ENCODE measurements around the gene TMEM132C. TPM values are rescaled to one million over a fixed set of nuclear protein-coding genes. Genes with fewer than 3 reads are reported as not detected.

TMEM132C gene
- total and polyA plus RNA-seq, 2 of the 13 experiments (the other 11 are each of a cell fraction or from before 2014, with no cell fraction given) = not detected

DNA sequence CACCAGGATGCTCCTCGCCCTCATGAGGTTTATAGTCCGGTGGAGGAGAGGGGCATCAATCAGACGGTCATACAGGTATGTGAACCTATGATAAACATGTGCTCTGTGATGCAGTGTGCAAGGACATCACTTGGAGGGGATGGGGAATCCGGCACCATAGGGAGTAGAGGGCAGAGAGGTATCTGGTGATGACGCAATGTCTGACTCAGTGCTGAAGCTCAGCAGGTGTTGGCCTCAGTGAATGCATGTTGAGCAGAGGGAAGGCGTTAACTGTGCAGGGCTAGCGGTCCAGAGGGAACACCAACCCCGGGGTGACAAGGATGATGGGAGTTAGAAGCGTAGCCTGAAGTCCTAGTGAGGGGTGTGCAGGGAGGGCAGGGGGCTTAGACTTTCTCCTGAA, 200.9 kb downstream of the TMEM132C start:
- POLR2A ChIA-PET = no interaction called here
- no peak for FAIRE-seq
- no peak overlapping the region for H3K9ac ChIP-seq (ENCODE audit: insufficient read depth, low read depth, low read length)

More for the DNA sequence above, 200.9 kb downstream of the TMEM132C start:
- in situ Hi-C loops (cut with HindIII; ENCODE audit: extremely low pct_ligation_motif_present, low pct_unique_long_range_greater_than_20kb) (no loop called here), intact Hi-C loops (cut with micrococcal nuclease; ENCODE audit: unreplicated experiment) (no loop called here)
- no peak for ATAC-seq
- Histone ChIP-seq H3K36me3 (replicated peaks in 1 of 2; ENCODE audit: control insufficient read depth in 1 of 2, insufficient read depth in 2 of 2, low read length in 2 of 2) (no peaks in the 10 kb centered on the region), H3K4me1 (ENCODE audit: insufficient read depth, low read length) (no peaks in the 10 kb centered on the region), H3K27me3 (ENCODE audit: control insufficient read depth in 1 of 2, insufficient read depth in 2 of 2, low read length in 2 of 2) (0 out of 5 replicates have a peak, but pooled peaks cover 0 to 4% of the 10 kb centered on the region in 2 experiments), H4K20me1 (ENCODE audit: insufficient read depth, low read length) (no peaks in the 10 kb centered on the region), H3K79me2 (ENCODE audit: insufficient read depth, low read length) (no peaks in the 10 kb centered on the region), H2AFZ (ENCODE audit: low read length) (no peak overlapping the region), H3K27ac (ENCODE audit: extremely low read length, insufficient read depth, low read length) (no peak overlapping the region), H3K4me3 (replicated peaks in 1 of 3; ENCODE audit: insufficient read depth in 1 of 3, low read depth in 2 of 3, low read length in 3 of 3) (no peak overlapping the region), H3K9me3 (ENCODE audit: low read length) (no peaks in the 10 kb centered on the region), H3K4me2 (ENCODE audit: low read depth, low read length) (no peak overlapping the region)
- no peak for DNase-seq (ENCODE audit: low spot score)
- TF ChIP-seq CEBPB (IDR thresholded peaks at IDR 0.05; ENCODE audit: borderline replicate concordance, low read depth, low read length) (peak; percentile 69; the same call in 1 of the 2 replicates), ATF7 (IDR thresholded peaks at IDR 0.05) (peak; percentile 69), ATF7 (CRISPR knock-in tag; IDR thresholded peaks at IDR 0.05) (no peak), CBFB (CRISPR knock-in tag; IDR thresholded peaks at IDR 0.05) (no peak), TCF7 (IDR thresholded peaks at IDR 0.05; ENCODE audit: low read depth) (no peak), NRL (CRISPR knock-in tag; IDR thresholded peaks at IDR 0.05; ENCODE audit: borderline replicate concordance) (no peak), SMC3 (IDR thresholded peaks at IDR 0.05; ENCODE audit: low read length) (no peak)
- TF ChIP-seq, protein P1, sequence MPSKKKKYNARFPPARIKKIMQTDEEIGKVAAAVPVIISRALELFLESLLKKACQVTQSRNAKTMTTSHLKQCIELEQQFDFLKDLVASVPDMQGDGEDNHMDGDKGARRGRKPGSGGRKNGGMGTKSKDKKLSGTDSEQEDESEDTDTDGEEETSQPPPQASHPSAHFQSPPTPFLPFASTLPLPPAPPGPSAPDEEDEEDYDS (CRISPR knock-in tag; IDR thresholded peaks at IDR 0.05) = no peak
- TF ChIP-seq, protein P2, sequence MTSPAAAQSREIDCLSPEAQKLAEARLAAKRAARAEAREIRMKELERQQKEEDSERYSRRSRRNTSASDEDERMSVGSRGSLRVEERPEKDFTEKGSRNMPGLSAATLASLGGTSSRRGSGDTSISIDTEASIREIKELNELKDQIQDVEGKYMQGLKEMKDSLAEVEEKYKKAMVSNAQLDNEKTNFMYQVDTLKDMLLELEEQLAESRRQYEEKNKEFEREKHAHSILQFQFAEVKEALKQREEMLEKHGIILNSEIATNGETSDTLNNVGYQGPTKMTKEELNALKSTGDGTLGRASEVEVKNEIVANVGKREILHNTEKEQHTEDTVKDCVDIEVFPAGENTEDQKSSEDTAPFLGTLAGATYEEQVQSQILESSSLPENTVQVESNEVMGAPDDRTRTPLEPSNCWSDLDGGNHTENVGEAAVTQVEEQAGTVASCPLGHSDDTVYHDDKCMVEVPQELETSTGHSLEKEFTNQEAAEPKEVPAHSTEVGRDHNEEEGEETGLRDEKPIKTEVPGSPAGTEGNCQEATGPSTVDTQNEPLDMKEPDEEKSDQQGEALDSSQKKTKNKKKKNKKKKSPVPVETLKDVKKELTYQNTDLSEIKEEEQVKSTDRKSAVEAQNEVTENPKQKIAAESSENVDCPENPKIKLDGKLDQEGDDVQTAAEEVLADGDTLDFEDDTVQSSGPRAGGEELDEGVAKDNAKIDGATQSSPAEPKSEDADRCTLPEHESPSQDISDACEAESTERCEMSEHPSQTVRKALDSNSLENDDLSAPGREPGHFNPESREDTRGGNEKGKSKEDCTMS (CRISPR knock-in tag; conservative IDR thresholded peaks at IDR 0.05) = no peak
- TF ChIP-seq, protein P3, sequence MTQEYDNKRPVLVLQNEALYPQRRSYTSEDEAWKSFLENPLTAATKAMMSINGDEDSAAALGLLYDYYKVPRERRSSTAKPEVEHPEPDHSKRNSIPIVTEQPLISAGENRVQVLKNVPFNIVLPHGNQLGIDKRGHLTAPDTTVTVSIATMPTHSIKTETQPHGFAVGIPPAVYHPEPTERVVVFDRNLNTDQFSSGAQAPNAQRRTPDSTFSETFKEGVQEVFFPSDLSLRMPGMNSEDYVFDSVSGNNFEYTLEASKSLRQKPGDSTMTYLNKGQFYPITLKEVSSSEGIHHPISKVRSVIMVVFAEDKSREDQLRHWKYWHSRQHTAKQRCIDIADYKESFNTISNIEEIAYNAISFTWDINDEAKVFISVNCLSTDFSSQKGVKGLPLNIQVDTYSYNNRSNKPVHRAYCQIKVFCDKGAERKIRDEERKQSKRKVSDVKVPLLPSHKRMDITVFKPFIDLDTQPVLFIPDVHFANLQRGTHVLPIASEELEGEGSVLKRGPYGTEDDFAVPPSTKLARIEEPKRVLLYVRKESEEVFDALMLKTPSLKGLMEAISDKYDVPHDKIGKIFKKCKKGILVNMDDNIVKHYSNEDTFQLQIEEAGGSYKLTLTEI (CRISPR knock-in tag; conservative IDR thresholded peaks at IDR 0.05) = no peak
- WGBS (ENCODE audit: low lambda C conversion rate) = 10% methylated on average over 9 of the region's 9 CpGs
- BruUV-seq (replicated peaks) = no TSS peak
- CTCF ChIA-PET (ENCODE audit: low intra/inter-chr PET ratio, low total read pairs) = no interaction called here
